MM.1S (cell line): ENCODE measurements around the gene DAB1.

Experiments used
- DNase-seq: peaks from one replicate; pipeline ENCODE4 v3.0.0-alpha.2; 2015
- H2AFZ ChIP-seq: fragments of 300-600 bp; sonication (generic); 2 replicates; pipeline ENCODE4 v1.6.0; 2016; ENCODE audit warnings: antibody characterized with exemption, low read length
- H3F3A ChIP-seq: fragments of 300-600 bp; sonication (generic); 2 replicates; pipeline ENCODE4 v1.6.1; 2016; ENCODE audit warnings: mild to moderate bottlenecking, antibody characterized with exemption, low read length, moderate library complexity, mixed read lengths; ENCODE audit not compliant: insufficient read depth
- H3K27ac ChIP-seq: fragments of 300-600 bp; sonication (generic); 2 replicates; pipeline ENCODE4 v1.5.1; 2016; ENCODE audit warnings: mild to moderate bottlenecking, low read length
- H3K27me3 ChIP-seq: fragments of 300-600 bp; sonication (generic); replicated peaks from 2 replicates; pipeline ENCODE4 v1.6.0; 2016; ENCODE audit warnings: low read length; ENCODE audit not compliant: insufficient read depth
- H3K36me3 ChIP-seq: fragments of 300-600 bp; sonication (generic); replicated peaks from 2 replicates; pipeline ENCODE4 v1.6.1; 2016; ENCODE audit warnings: mild to moderate bottlenecking, low read length, mixed read lengths; ENCODE audit not compliant: insufficient read depth
- H3K4me1 ChIP-seq: fragments of 300-600 bp; sonication (generic); 2 replicates; pipeline ENCODE4 v1.6.1; 2016; ENCODE audit warnings: low read length, mixed read lengths
- H3K4me2 ChIP-seq: fragments of 300-600 bp; sonication (generic); 2 replicates; pipeline ENCODE4 v1.6.0; 2016; ENCODE audit warnings: low read depth, low read length
- H3K4me3 ChIP-seq: fragments of 300-600 bp; sonication (generic); 2 replicates; pipeline ENCODE4 v1.5.1; 2016; ENCODE audit warnings: low read length, mixed read lengths
- H3K79me2 ChIP-seq: fragments of 300-600 bp; sonication (generic); 2 replicates; pipeline ENCODE4 v1.6.1; 2016; ENCODE audit warnings: mixed run types, low read length, mixed read lengths
- H3K9ac ChIP-seq: fragments of 300-600 bp; sonication (generic); 2 replicates; pipeline ENCODE4 v1.6.1; 2016; ENCODE audit warnings: low read length, mixed read lengths
- H3K9me2 ChIP-seq: fragments of 300-600 bp; sonication (generic); replicated peaks from 2 replicates; pipeline ENCODE4 v1.6.1; 2016; ENCODE audit warnings: mild to moderate bottlenecking, low read length, mixed read lengths; ENCODE audit not compliant: insufficient read depth
- H3K9me3 ChIP-seq: fragments of 300-600 bp; sonication (generic); replicated peaks from 2 replicates; pipeline ENCODE4 v1.6.1; 2016; ENCODE audit warnings: mild to moderate bottlenecking, low read length, mixed read lengths; ENCODE audit not compliant: insufficient read depth
- H4K20me1 ChIP-seq: fragments of 300-600 bp; sonication (generic); 2 replicates; pipeline ENCODE4 v1.6.1; 2016; ENCODE audit warnings: mild to moderate bottlenecking, low read length, moderate library complexity, mixed read lengths; ENCODE audit not compliant: insufficient read depth
- CTCF ChIP-seq: fragments of 300-600 bp; sonication (generic); IDR thresholded peaks from 2 replicates; pipeline ENCODE4 v1.5.1; 2016; ENCODE audit warnings: antibody characterized with exemption, low read length, mixed read lengths
- EZH2 ChIP-seq: fragments of 300-600 bp; sonication (generic); optimal IDR thresholded peaks from 2 replicates; pipeline ENCODE3; 2017; ENCODE audit warnings: low read depth, mild to moderate bottlenecking, antibody characterized with exemption, low read length, mixed read lengths
- EZH2phosphoT487 ChIP-seq: fragments of 300-600 bp; sonication (generic); IDR thresholded peaks from 2 replicates; pipeline ENCODE4 v1.6.1; 2018; ENCODE audit warnings: antibody characterized with exemption, low read length

Gene DAB1

DNA sequence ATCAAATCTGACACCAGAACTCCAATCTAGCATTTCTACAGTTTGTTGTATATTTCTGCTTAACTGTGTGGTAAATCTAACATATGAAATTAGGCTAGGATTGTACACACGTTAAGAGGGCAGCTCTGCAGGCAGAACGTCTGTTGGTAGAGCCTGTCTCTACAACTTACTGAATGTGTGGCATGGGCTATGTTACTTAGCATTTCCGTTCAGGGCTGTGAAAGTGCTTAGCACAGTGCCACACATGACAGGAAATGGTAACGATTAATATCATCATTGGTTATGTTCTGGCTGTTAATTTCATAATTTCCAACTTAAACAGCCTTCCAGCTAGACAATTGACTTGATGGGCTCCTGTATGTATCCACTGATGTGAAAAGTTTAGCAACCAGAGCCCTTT, 448.4 kb downstream of the DAB1 start:
- Histone ChIP-seq H3K9me3 (no peaks in the 10 kb centered on the region), H3K4me3 (no peak overlapping the region), H3F3A (no peaks in the 10 kb centered on the region), H3K36me3 (no peaks in the 10 kb centered on the region), H3K4me2 (no peak overlapping the region), H3K4me1 (no peaks in the 10 kb centered on the region), H2AFZ (no peak overlapping the region), H3K9ac (no peak overlapping the region), H3K27ac (no peak overlapping the region), H3K9me2 (no peaks in the 10 kb centered on the region), H4K20me1 (no peaks in the 10 kb centered on the region), H3K79me2 (no peaks in the 10 kb centered on the region), H3K27me3 (no peaks in the 10 kb centered on the region)
- TF ChIP-seq CTCF = no peak
- no peak for TF ChIP-seq EZH2
- TF ChIP-seq EZH2phosphoT487 = no peak
- no peak for DNase-seq

DNA sequence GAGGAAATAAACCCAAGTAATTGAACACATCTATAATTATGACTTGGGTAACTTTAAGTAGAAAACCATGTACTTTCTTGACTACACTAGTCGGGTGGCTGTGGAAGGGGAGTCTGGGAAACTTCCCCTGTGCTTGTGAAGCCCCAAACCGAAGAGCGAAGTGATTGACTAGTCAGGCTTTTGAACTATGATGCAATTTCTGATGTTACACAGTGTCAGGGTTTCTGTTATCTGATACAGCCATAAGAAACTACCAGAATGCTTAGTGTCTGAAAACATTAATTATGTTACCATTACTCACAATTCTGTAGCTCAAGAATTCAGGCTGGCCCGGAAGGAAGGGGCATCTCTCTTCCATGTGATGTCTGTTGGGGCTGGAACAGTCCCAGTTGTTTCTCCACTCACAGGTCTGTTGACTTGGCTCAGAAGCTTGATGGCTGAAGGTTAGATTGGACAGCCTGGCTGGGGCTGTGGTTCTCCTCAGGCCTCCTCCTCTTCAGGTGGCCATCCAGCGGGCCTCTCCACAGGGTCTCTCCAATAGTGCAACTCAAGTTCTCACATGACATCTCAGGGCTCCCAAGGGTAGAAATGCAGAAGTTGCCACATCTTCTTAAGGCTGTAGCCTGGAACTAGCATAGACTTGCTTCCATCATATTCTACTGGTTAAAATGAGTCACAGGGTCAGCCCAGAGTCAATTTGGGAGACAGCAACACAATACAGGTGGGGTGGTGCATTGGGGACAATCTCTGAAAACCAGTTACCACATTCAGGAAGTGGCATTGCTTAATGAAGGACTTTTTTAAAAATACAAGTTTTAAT, 449.7 kb downstream of the DAB1 start:
- H3K9me2 ChIP-seq = no peaks in the 10 kb centered on the region
- no peak for DNase-seq
- no peak for TF ChIP-seq EZH2phosphoT487
- no peak for TF ChIP-seq EZH2
- TF ChIP-seq CTCF = no peak
- no peaks in the 10 kb centered on the region for H3K9me3 ChIP-seq
- H3K4me3 ChIP-seq = no peak overlapping the region
- no peak overlapping the region for H3K4me2 ChIP-seq
- H4K20me1 ChIP-seq = no peaks in the 10 kb centered on the region
- H3K36me3 ChIP-seq = no peaks in the 10 kb centered on the region
- H3K27ac ChIP-seq = no peak overlapping the region
- no peaks in the 10 kb centered on the region for H3K79me2 ChIP-seq
- no peaks in the 10 kb centered on the region for H3K4me1 ChIP-seq
- no peak overlapping the region for H2AFZ ChIP-seq
- H3K9ac ChIP-seq = no peak overlapping the region
- H3F3A ChIP-seq = no peaks in the 10 kb centered on the region
- H3K27me3 ChIP-seq = no peaks in the 10 kb centered on the region

DNA sequence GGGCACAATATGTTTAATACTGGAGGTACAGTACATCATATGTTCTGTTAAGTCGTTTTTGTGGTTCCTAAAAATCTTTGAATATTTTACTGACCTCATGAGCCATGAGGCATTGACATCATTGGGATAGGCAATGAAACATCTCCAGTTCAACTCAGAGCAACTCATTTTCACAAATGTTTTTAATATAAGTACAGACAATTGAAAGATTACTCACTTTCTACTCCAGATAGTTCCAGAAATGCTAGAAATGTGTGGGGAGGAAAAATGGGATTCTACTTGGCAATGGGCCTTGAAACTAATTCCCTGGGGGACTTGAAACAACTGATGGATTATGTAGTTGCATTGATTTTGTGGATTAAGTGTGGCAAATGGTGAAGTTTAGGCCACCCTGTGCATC, 450.9 kb downstream of the DAB1 start:
- H3K9me2 ChIP-seq = no peaks in the 10 kb centered on the region
- H4K20me1 ChIP-seq = no peaks in the 10 kb centered on the region
- H3K36me3 ChIP-seq = no peaks in the 10 kb centered on the region
- H3K4me1 ChIP-seq = no peaks in the 10 kb centered on the region
- no peak overlapping the region for H2AFZ ChIP-seq
- H3K9me3 ChIP-seq = no peaks in the 10 kb centered on the region
- DNase-seq = no peak
- no peak overlapping the region for H3K4me2 ChIP-seq
- H3F3A ChIP-seq = no peaks in the 10 kb centered on the region
- no peaks in the 10 kb centered on the region for H3K27me3 ChIP-seq
- H3K9ac ChIP-seq = no peak overlapping the region
- H3K27ac ChIP-seq = no peak overlapping the region
- TF ChIP-seq EZH2 (no peak), EZH2phosphoT487 (no peak), CTCF (no peak)
- no peak overlapping the region for H3K4me3 ChIP-seq
- no peaks in the 10 kb centered on the region for H3K79me2 ChIP-seq
